Kidney epithelial cell (primary cell): Measurements from ENCODE around the gene PDRG1. TPM values are rescaled to one million over a fixed set of nuclear protein-coding genes. Genes with fewer than 3 reads are reported as not detected.

Source experiments
- DNase-seq: peaks from one replicate; pipeline ENCODE4 v3.0.0-alpha.2; 2010; ENCODE audit warnings: low read depth
- H3K27me3 ChIP-seq: 2 replicates; pipeline ENCODE4 v1.6.0; 2011; ENCODE audit warnings: low read length; ENCODE audit not compliant: control insufficient read depth, insufficient read depth
- H3K36me3 ChIP-seq: 2 replicates; pipeline ENCODE4 v1.5.1; 2011; ENCODE audit warnings: low read length; ENCODE audit not compliant: control insufficient read depth, insufficient read depth
- H3K4me3 ChIP-seq: 2 replicates; pipeline ENCODE4 v1.5.1; 2011; ENCODE audit warnings: low read depth, mild to moderate bottlenecking, control low read depth, low read length
- CTCF ChIP-seq: IDR thresholded peaks from 2 replicates; pipeline ENCODE4 v1.5.1; 2011; ENCODE audit warnings: mild to moderate bottlenecking, moderate library complexity, low read length, control low read depth, inconsistent platforms; ENCODE audit not compliant: insufficient read depth, poor library complexity, severe bottlenecking
- total RNA-seq: library from RNA; depleted of rRNA; stranded (reverse); fragments of >200 nt; gene quantifications from 2 replicates; pipeline ENCODE4 v1.2.3, GENCODE V29; 2015

The PDRG1 gene
- total RNA-seq, 1 donor from 2014 or later = 18.0 TPM

DNA sequence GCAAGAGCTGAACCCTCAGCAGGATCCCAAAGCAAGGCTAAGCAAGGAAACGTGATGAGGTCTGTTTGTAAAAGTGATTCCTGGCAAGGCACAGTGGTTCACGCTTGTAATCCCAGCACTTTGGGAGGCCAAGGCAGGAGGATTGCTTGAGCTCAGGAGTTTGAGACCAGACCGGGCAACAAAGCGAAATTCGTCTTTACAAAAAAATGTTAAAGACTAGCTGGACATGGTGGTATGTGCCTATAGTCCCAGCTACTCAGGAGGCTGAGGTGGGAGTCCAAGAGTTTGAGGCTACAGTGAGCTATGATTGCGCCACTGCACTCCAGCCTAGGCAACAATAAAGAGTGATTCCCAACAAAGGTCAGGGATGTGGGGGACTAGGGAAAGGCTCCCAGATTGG is 12.0 kb upstream of the PDRG1 start:
- H3K36me3 ChIP-seq = no peaks in the 10 kb centered on the region
- TF ChIP-seq CTCF = no peak
- no peak overlapping the region for H3K4me3 ChIP-seq
- no peak for DNase-seq
- H3K27me3 ChIP-seq = peaks cover 38% of the 10 kb centered on the region

GRCh38 chr20:31962761-31963160 is 10.9 kb upstream of the PDRG1 start:
- H3K27me3 ChIP-seq = peaks cover 29% of the 10 kb centered on the region
- no peak overlapping the region for H3K4me3 ChIP-seq
- no peak for DNase-seq
- H3K36me3 ChIP-seq = no peaks in the 10 kb centered on the region
- TF ChIP-seq CTCF = no peak

DNA sequence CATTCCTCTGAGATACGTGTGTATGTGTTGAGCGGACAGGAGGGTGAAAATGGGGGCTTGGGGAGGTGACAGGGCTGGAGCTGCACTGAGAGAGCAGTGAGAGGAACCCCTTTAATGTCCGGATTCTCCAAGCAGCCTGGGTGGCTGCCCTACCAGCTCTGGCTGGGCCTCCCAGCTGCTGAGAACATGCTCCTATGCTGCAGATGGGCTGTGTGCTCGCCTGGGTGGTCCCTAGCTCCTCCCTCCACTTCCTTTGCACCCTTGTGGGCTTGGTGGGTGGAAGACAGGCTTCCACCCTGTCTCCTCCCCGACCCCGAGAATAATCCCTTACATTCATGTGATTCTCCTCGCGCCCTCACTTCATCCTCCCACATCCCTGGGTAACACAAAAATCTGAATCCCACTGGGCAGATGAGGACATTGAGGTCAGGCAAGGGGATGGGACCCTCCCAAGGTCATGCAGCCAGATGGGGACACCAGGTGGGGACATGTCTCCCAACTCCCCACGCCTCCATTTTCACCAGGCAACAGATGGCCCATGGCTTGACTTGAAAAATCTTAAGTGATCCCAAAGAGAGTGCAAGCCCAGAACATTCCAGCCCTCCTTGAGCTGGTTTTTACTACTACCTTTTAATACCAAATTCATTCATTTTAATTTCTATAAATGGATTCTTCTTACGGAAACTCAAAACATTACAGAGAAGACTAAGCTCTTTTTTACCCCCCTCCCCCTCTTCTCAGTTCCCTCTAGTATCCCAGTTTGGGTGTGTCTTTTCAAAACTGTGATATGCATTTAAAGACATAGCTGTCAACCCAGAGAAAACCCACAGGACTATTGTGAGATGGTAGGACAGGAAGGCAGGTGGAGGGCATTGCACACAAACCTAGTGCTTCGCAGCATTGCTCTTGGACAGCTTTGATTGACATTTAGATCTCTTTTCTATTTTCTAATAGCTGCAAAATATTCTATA is 5.0 kb upstream of the PDRG1 start:
- Histone ChIP-seq H3K4me3 (no peak overlapping the region), H3K27me3 (peaks cover 13% of the 10 kb centered on the region), H3K36me3 (no peaks in the 10 kb centered on the region)
- DNase-seq = no peak
- TF ChIP-seq CTCF = no peak

DNA sequence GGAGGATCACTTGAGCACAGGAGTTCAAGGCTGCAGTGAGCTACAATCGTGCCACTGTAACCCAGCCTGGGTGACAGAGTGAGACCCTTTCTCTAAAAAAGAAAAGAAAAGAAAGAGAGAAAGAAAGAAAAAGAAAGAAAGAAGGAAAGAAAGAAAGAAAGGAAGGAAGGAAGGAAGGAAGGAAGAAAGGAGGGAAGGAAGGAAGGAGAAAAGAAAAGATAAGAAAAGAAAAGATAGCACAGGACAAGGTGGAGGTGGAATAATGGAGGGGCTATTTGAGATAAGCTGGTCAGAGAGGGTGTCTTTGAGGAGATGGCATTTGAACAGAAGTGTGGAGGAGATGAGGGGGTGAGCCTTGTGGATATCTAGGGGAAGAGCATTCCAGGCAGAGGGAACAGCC is 2.7 kb upstream of the PDRG1 start:
- DNase-seq = no peak
- TF ChIP-seq CTCF = no peak
- no peak overlapping the region for H3K4me3 ChIP-seq
- H3K36me3 ChIP-seq = no peaks in the 10 kb centered on the region
- peaks cover 12% of the 10 kb centered on the region for H3K27me3 ChIP-seq

DNA sequence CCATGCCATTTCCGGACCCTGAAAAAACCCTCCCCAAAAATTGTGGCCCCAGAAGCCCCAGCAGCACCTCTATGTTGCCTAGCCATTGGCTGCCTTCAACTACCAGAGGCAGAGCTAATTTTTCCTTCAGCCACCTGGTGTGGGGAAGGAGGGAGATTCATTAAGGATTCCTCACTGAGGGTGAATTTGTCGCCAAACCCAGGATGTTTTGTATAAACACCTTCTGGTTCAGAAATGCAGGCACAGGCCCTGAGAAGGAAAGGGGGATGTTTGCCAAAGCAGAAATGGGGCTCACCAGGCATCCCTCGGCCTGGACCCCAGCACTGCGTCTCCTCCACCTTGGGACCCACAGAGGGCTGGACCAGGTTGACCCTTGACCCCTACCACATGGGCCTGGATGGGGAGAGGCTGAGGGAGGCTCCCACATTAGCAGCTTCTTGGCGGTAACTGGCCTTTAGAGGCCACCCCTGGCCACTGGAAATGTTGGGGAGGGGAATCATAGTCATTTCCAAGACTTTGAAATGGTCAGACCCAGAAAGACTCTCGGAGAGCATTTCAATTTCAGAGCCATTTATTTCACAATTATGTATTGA is 1.8 kb upstream of the PDRG1 start:
- H3K4me3 ChIP-seq = no peak overlapping the region
- H3K36me3 ChIP-seq = no peaks in the 10 kb centered on the region
- DNase-seq = no peak
- no peak for TF ChIP-seq CTCF
- peaks cover 12% of the 10 kb centered on the region for H3K27me3 ChIP-seq
